HepG2 (cell line): ENCODE results near the gene PSKH1. TPM values are rescaled to one million over a fixed set of nuclear protein-coding genes. Genes with fewer than 3 reads are reported as not detected.

Experiments used
- ATAC-seq: fragments of 200-7000 bp; cut with Tn5 transposase; 3 replicates; pipeline ENCODE4 v1.9.1; 2020; ENCODE audit warnings: mild to moderate bottlenecking, moderate library complexity
- BruUV-seq: library from RNA; stranded (reverse); fragments of 400-500 nt; replicated peaks from 2 replicates; lab custom pipeline; 2021; lab: Mats Ljungman, UMichigan
- CTCF ChIA-PET: fragments of 300-600 bp; formaldehyde crosslinking; extraction: SDS; loops from one replicate; lab custom pipeline; 2021; ENCODE audit warnings: low total read pairs, inconsistent platforms, low intra/inter-chr PET ratio; lab: Yijun Ruan, JAX
- POLR2A ChIA-PET: fragments of 350-600 bp; sonication (Branson Sonifier 250); formaldehyde crosslinking; loops from one replicate; lab custom pipeline; 2020; ENCODE audit warnings: antibody characterized with exemption, inconsistent platforms; lab: Yijun Ruan, JAX
- DNase-seq: peaks from one replicate; pipeline ENCODE4 v3.0.0-alpha.2; 2015; ENCODE audit warnings: low spot score
- FAIRE-seq: peaks from 3 replicates; lab custom pipeline; 2011; peaks lifted over from hg19 to GRCh38; lab: Jason Lieb, UNC
- H2AFZ ChIP-seq: one replicate; pipeline ENCODE4 v1.6.1; 2011; ENCODE audit warnings: low read length, inconsistent platforms
- H3K27ac ChIP-seq: fragments of 300-600 bp; 3 replicates; pipeline ENCODE4 v1.8.0; 2011; ENCODE audit warnings: mixed run types, mild to moderate bottlenecking, mixed read lengths, low read length, inconsistent platforms; ENCODE audit not compliant: insufficient read depth; ENCODE audit errors: extremely low read length
- H3K27me3 ChIP-seq, 2 experiments: fragments of 200-600 bp in 1 of 2; 2 replicates in 1 of 2; 3 replicates in 1 of 2; pipeline versions ENCODE4 v1.6.0 to v1.8.0; 2011; ENCODE audit warnings: low read length in 2 of 2, mild to moderate bottlenecking in 2 of 2, moderate library complexity in 2 of 2, inconsistent platforms in 1 of 2; ENCODE audit not compliant: insufficient read depth in 2 of 2, control insufficient read depth in 1 of 2
- H3K36me3 ChIP-seq, 2 experiments: fragments of 200-600 bp in 1 of 2; replicated peaks in 1 of 2; 2 replicates in 1 of 2; 3 replicates in 1 of 2; pipeline versions ENCODE4 v1.5.1 to v1.8.0; 2011; ENCODE audit warnings: low read length in 2 of 2, inconsistent platforms in 1 of 2; ENCODE audit not compliant: insufficient read depth in 2 of 2, control insufficient read depth in 1 of 2
- H3K4me1 ChIP-seq: 2 replicates; pipeline ENCODE4 v1.5.1; 2012; ENCODE audit warnings: low read length, inconsistent platforms; ENCODE audit not compliant: insufficient read depth
- H3K4me2 ChIP-seq: 2 replicates; pipeline ENCODE4 v1.6.0; 2011; ENCODE audit warnings: low read depth, low read length, inconsistent platforms
- H3K4me3 ChIP-seq, 3 experiments: fragments of 200-600 bp in 1 of 3; sonication (generic), shearing (Covaris generic) in 1 of 3; replicated peaks in 1 of 3; 2 replicates each; pipeline ENCODE4 v1.5.1; 2011 to 2016; ENCODE audit warnings: low read length in 3 of 3, inconsistent platforms in 2 of 3, low read depth in 2 of 3, mild to moderate bottlenecking in 2 of 3, control low read depth in 1 of 3, mixed read lengths in 1 of 3; ENCODE audit not compliant: insufficient read depth in 1 of 3
- H3K79me2 ChIP-seq: one replicate; pipeline ENCODE4 v1.6.1; 2011; ENCODE audit warnings: low read length, inconsistent platforms; ENCODE audit not compliant: insufficient read depth
- H3K9ac ChIP-seq: 2 replicates; pipeline ENCODE4 v1.6.0; 2011; ENCODE audit warnings: mild to moderate bottlenecking, low read depth, low read length, inconsistent platforms; ENCODE audit not compliant: insufficient read depth
- H3K9me3 ChIP-seq: 2 replicates; pipeline ENCODE4 v1.5.1; 2012; ENCODE audit warnings: mild to moderate bottlenecking, low read length
- H4K20me1 ChIP-seq: 2 replicates; pipeline ENCODE4 v1.6.0; 2011; ENCODE audit warnings: inconsistent platforms, mild to moderate bottlenecking, low read length, moderate library complexity; ENCODE audit not compliant: insufficient read depth
- ATF5 ChIP-seq: sonication (generic); formaldehyde crosslinking; IDR thresholded peaks from 2 replicates; pipeline ENCODE4 v1.4.0; 2020; ENCODE audit warnings: mild to moderate bottlenecking, low read depth, missing genetic modification reagents
- ATRX ChIP-seq: sonication (generic); formaldehyde crosslinking; IDR thresholded peaks from 2 replicates; pipeline ENCODE4 v1.4.0; 2020; ENCODE audit warnings: missing genetic modification reagents, borderline replicate concordance
- HNRNPL ChIP-seq: fragments of 200-400 bp; formaldehyde crosslinking; IDR thresholded peaks from 2 replicates; pipeline ENCODE4 v1.6.1; 2017; ENCODE audit warnings: mild to moderate bottlenecking, low read depth, low read length
- KDM6A ChIP-seq: IDR thresholded peaks from 2 replicates; pipeline ENCODE4 v1.6.1; 2016; ENCODE audit warnings: low read depth
- NFYC ChIP-seq: IDR thresholded peaks from 2 replicates; pipeline ENCODE4 v1.6.1; 2016; ENCODE audit warnings: missing genetic modification reagents, missing compliant biosample characterization
- NRL ChIP-seq: sonication (generic); formaldehyde crosslinking; IDR thresholded peaks from 2 replicates; pipeline ENCODE4 v1.5.0; 2020; ENCODE audit warnings: missing genetic modification reagents, mild to moderate bottlenecking, moderate library complexity, borderline replicate concordance
- POGK ChIP-seq: sonication (generic); formaldehyde crosslinking; conservative IDR thresholded peaks from 2 replicates; pipeline ENCODE4 v1.8.0; 2022; ENCODE audit warnings: mild to moderate bottlenecking, moderate library complexity, missing genetic modification reagents
- RBAK ChIP-seq: sonication (generic); formaldehyde crosslinking; IDR thresholded peaks from 2 replicates; pipeline ENCODE4 v1.5.1; 2020; ENCODE audit warnings: mild to moderate bottlenecking, missing genetic modification reagents
- SIN3A ChIP-seq: IDR thresholded peaks from 2 replicates; pipeline ENCODE4 v1.6.1; 2011; ENCODE audit warnings: low read depth, mild to moderate bottlenecking, control low read depth, low read length, borderline replicate concordance
- ZFY ChIP-seq: sonication (generic); formaldehyde crosslinking; IDR thresholded peaks from 2 replicates; pipeline ENCODE4 v1.4.0; 2020; ENCODE audit warnings: missing genetic modification reagents
- ZIK1 ChIP-seq: sonication (generic); formaldehyde crosslinking; IDR thresholded peaks from 2 replicates; pipeline ENCODE4 v1.5.0; 2020; ENCODE audit warnings: mild to moderate bottlenecking, low read depth, missing genetic modification reagents, borderline replicate concordance
- ZNF451 ChIP-seq: sonication (generic); formaldehyde crosslinking; IDR thresholded peaks from 2 replicates; pipeline ENCODE4 v1.5.0; 2020; ENCODE audit warnings: mild to moderate bottlenecking, missing genetic modification reagents
- ZNF75D ChIP-seq: sonication (generic); formaldehyde crosslinking; IDR thresholded peaks from 2 replicates; pipeline ENCODE4 v1.8.1; 2023; ENCODE audit warnings: missing genetic modification reagents, mild to moderate bottlenecking, borderline replicate concordance
- ZNF777 ChIP-seq: sonication (generic); formaldehyde crosslinking; IDR thresholded peaks from 2 replicates; pipeline ENCODE4 v1.4.0; 2020; ENCODE audit warnings: missing genetic modification reagents
- WGBS: methylation state at CpG from one replicate; pipeline ENCODE4 v1.1.6; 2017; ENCODE audit warnings: low lambda C conversion rate; 5-methylcytosine and 5-hydroxymethylcytosine counted together
- in situ Hi-C: cut with HindIII; loops from 2 replicates; pipeline ENCODE4 v1.10.0; 2017; ENCODE audit warnings: low pct_unique_long_range_greater_than_20kb; ENCODE audit not compliant: extremely low pct_ligation_motif_present
- intact Hi-C: fragments of 100-400 bp; cut with micrococcal nuclease; formaldehyde crosslinking; loops from one replicate; pipeline ENCODE4 v1.10.0; 2022; ENCODE audit not compliant: unreplicated experiment
- polyA plus RNA-seq, 8 experiments: library from polyadenylated mRNA; depleted of rRNA in 3 of 8; stranded (reverse) in 7 of 8; unstranded in 1 of 8; fragments of >200 nt; fragmentation: Illumina TruSeq in 4 of 8; extraction: Trizol in 4 of 8; gene quantifications; 2 replicates each; pipeline versions ENCODE4 v1.2.1 to v1.2.3, GENCODE V29; 2011 to 2016; ENCODE audit warnings: low read depth in 4 of 8, missing spikeins in 1 of 8, mixed read lengths in 1 of 8; ENCODE audit not compliant: insufficient read depth in 1 of 8
- total RNA-seq, 5 experiments: library from RNA; depleted of rRNA; stranded (reverse); fragments of >200 nt; fragmentation: Illumina TruSeq; extraction: Trizol; gene quantifications; 2 replicates each; pipeline ENCODE4 v1.2.3, GENCODE V29; 2016; ENCODE audit warnings: low read depth in 1 of 5

PSKH1 gene
- total and polyA plus RNA-seq, 2 of the 13 experiments (the other 11 are each of a cell fraction or from before 2014, with no cell fraction given) = 8.4 to 19.1 TPM

DNA sequence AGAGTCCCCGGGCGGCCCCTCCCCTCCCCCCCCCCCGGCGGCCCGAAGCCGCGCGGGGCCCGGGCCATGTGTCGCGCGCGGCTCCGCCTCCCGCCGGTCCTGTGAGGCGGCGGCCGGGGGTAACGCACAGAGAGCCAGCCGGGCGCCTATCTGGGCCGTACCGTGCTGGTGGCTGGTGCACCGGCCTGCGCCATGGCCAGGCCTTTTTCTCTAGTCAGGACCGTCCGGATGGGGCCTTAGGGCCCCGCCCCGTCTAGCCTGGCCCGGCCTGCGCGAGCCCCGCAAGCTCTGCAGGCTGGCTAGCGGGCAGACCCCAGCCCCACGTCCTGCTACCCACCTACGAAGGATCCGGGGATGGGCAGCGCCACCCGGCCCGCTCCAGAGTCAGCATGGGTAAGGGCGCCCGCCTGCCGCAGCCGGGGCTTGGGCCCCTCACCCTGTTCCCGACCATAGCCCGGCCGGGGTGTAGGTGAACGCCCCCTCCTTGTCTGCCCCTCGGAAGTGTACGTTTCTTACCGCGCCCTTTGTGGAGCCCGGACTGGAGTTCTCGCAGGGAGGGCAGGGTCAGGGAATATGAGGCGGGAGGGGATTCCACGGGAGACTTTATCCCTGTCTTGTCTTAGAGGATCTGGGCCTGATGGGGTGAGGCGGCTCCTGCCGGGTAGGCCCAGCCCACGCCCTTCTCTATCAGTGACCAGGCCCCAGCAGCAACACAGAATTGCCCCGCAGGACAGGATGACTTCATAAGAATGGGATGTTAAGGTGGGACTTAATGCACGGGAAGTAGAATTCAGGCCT lies 45.8 kb upstream of the PSKH1 start, which contains the start of gene CENPT:
Gene CENPT, minus strand, starts transcription at position 630 of the 798 bp plus-strand sequence. CDS start 13,834 bp downstream, outside the sequence.
- WGBS = under 1% methylated on average over 25 of the region's 62 CpGs
- POLR2A ChIA-PET = interaction anchor here (0.6 to 6.2 kb wide), 8 partner anchors 8 to 181 kb away, joined by 3 to 47 read pairs (median 4); partner anchors contain the start of genes C16orf86 and ENKD1
- TF ChIP-seq ATRX (CRISPR knock-in tag) = 0 out of 2 replicates have a peak, but pooled peaks have one; percentile 42
- peak; percentile 70 for TF ChIP-seq ZFY (CRISPR knock-in tag)
- peak; percentile 55; the same call in 1 of the 2 replicates for TF ChIP-seq ZNF451 (CRISPR knock-in tag)
- 0 out of 2 replicates have a peak, but pooled peaks have one; percentile 34 for TF ChIP-seq ZIK1
- TF ChIP-seq RBAK = no peak
- peak; percentile 24; the same call in 1 of the 2 replicates for TF ChIP-seq KDM6A
- no peak for TF ChIP-seq ATF5 (CRISPR knock-in tag)
- TF ChIP-seq NFYC (CRISPR knock-in tag) = no peak
- peak; percentile 10; the same call in 1 of the 2 replicates for TF ChIP-seq SIN3A
- peak; percentile 85 for TF ChIP-seq ZNF777 (CRISPR knock-in tag)
- 0 out of 2 replicates have a peak, but pooled peaks have one; percentile 2 for TF ChIP-seq POGK
- TF ChIP-seq NRL (CRISPR knock-in tag) = peak; percentile 82
- TF ChIP-seq HNRNPL = 0 out of 2 replicates have a peak, but pooled peaks have one; percentile 40
- no peak for TF ChIP-seq ZNF75D (CRISPR knock-in tag)

More for the DNA sequence above, 45.8 kb upstream of the PSKH1 start, which contains the start of gene CENPT:
- BruUV-seq = no TSS peak
- intact Hi-C loops (no loop called here), in situ Hi-C loops (no loop called here)
- H3K4me2 ChIP-seq = peak within 1 kb of the TSS; percentile 89
- peak within 1 kb of the TSS; percentile 99 for H3K9ac ChIP-seq
- DNase-seq (peak; percentile 70), ATAC-seq (peak; percentile 59), FAIRE-seq (no peak)
- peaks cover 80% of the 10 kb centered on the region for H3K79me2 ChIP-seq
- H3K27ac ChIP-seq = peak within 1 kb of the TSS; percentile 88
- CTCF ChIA-PET = interaction anchor here (1.5 kb wide), 1 partner anchor 31 kb away, joined by 5 read pairs; no protein-coding TSS in a partner anchor
- H3K9me3 ChIP-seq = no peaks in the 10 kb centered on the region
- peaks cover 38% of the 10 kb centered on the region for H4K20me1 ChIP-seq
- peaks cover 45% of the 10 kb centered on the region for H3K4me1 ChIP-seq
- peaks cover 0 to 8% of the 10 kb centered on the region in 2 experiments; a peak in 3 of 5 replicates for H3K36me3 ChIP-seq
- peak within 1 kb of the TSS; percentile 97 to 99 (median 97) for H3K4me3 ChIP-seq
- no peaks in the 10 kb centered on the region; a peak in 1 of 5 replicates for H3K27me3 ChIP-seq
- no peak within 1 kb of the TSS for H2AFZ ChIP-seq
